ENCODE data around the gene FKRP.

FKRP gene

GRCh38 chr19:46806656-46807055 lies 60.8 kb downstream of the FKRP start:
- no peaks in the 10 kb centered on the region for H3K79me2 ChIP-seq (ENCODE audit: control insufficient read depth, insufficient read depth, low read length, unreplicated experiment)
- no peak overlapping the region for H3K4me3 ChIP-seq (ENCODE audit: low read depth, low read length)
- no peaks in the 10 kb centered on the region for H3K4me1 ChIP-seq (ENCODE audit: control insufficient read depth, insufficient read depth, low read length, unreplicated experiment)
- no peak overlapping the region for H2AFZ ChIP-seq (ENCODE audit: low read length, unreplicated experiment)
- no peaks in the 10 kb centered on the region for H3K36me3 ChIP-seq (ENCODE audit: insufficient read depth, low read length)
- no peaks in the 10 kb centered on the region for H3K27me3 ChIP-seq (ENCODE audit: insufficient read depth, low read length)
- no peak overlapping the region for H3K27ac ChIP-seq (ENCODE audit: low read depth, low read length)
